Measurements from ENCODE around the gene TSPAN12. TPM values are rescaled to one million over a fixed set of nuclear protein-coding genes. Genes with fewer than 3 reads are reported as not detected.

Gene TSPAN12
- total RNA-seq, 1 donor from 2014 or later = 16.3 TPM

DNA sequence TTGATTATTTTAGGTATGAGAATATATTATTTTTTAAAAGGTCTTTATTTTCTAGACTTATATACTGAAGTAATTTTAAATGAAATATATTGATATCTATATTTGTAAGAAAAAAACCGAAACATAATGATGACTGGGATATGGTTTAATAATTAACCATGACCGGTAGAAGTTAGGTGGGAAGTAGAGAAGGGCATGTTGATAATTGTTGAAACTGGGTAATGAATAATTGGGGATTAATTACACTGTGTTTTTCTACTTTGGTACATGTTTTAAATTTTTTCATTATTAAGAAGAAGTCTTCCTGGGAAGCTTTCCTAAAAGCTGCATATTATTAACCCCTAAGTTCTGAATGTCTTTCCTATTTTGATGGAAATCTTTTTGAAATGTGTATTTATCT is 16.3 kb downstream of the TSPAN12 start:
- no peaks in the 10 kb centered on the region for H3K27me3 Mint-ChIP-seq
- TF ChIP-seq, protein P1, sequence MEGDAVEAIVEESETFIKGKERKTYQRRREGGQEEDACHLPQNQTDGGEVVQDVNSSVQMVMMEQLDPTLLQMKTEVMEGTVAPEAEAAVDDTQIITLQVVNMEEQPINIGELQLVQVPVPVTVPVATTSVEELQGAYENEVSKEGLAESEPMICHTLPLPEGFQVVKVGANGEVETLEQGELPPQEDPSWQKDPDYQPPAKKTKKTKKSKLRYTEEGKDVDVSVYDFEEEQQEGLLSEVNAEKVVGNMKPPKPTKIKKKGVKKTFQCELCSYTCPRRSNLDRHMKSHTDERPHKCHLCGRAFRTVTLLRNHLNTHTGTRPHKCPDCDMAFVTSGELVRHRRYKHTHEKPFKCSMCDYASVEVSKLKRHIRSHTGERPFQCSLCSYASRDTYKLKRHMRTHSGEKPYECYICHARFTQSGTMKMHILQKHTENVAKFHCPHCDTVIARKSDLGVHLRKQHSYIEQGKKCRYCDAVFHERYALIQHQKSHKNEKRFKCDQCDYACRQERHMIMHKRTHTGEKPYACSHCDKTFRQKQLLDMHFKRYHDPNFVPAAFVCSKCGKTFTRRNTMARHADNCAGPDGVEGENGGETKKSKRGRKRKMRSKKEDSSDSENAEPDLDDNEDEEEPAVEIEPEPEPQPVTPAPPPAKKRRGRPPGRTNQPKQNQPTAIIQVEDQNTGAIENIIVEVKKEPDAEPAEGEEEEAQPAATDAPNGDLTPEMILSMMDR (conservative IDR thresholded peaks at IDR 0.05) = no peak
- peaks cover 6% of the 10 kb centered on the region for H3K9me3 Mint-ChIP-seq
- no peak overlapping the region for H3K4me3 Mint-ChIP-seq
- no peak overlapping the region for H3K27ac Mint-ChIP-seq
- no peak for DNase-seq (ENCODE audit: extremely low spot score, unreplicated experiment)
- H3K36me3 Mint-ChIP-seq = peaks cover 43% of the 10 kb centered on the region
- H3K4me1 Mint-ChIP-seq (ENCODE audit: unreplicated experiment) = peaks cover 9% of the 10 kb centered on the region

DNA sequence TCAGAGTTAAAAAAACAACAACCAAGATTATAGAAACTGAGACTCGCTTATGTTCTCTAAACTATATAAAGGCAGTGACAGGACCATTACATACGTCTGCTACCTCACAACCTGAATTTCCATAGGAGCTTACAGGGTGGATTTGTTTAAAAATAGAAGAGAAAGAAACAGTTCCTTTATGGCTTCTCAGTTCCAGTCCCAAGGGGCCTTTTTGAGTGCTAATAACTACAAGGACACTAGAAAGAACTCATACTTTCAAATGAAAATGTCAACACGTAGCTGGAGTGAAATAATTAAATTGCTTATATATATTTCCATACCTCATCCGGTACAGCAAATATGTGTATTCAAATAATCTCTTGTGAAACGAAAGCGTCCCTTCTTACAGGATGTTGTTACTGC is 19.7 kb downstream of the TSPAN12 start:
- no peak for DNase-seq (ENCODE audit: extremely low spot score, unreplicated experiment)
- no peaks in the 10 kb centered on the region for H3K9me3 Mint-ChIP-seq
- peaks cover 35% of the 10 kb centered on the region for H3K36me3 Mint-ChIP-seq
- H3K27me3 Mint-ChIP-seq = no peaks in the 10 kb centered on the region
- no peak overlapping the region for H3K27ac Mint-ChIP-seq
- no peak overlapping the region for H3K4me3 Mint-ChIP-seq
- peaks cover 11% of the 10 kb centered on the region for H3K4me1 Mint-ChIP-seq (ENCODE audit: unreplicated experiment)
- TF ChIP-seq, protein P1 (conservative IDR thresholded peaks at IDR 0.05) = no peak

DNA sequence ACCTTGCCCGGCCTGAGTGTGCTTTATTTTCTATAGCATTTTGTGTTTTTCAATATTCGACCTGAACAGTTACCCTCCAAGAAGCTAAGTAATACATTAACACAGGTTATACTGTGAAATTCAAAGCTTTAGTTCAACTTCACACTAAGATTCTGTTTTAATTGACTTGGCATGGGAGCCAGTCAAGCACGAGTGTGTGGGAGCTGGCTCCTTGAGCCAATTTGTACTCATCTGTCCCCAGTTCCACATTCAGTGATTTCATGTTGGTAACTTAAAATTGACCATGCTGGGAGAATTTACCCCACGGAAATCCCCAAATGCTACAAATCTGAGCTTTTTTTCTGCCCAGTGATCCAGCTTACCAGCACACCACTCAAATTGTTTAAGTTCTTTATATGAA is 20.3 kb downstream of the TSPAN12 start:
- peaks cover 11% of the 10 kb centered on the region for H3K4me1 Mint-ChIP-seq (ENCODE audit: unreplicated experiment)
- H3K27me3 Mint-ChIP-seq = no peaks in the 10 kb centered on the region
- no peak overlapping the region for H3K4me3 Mint-ChIP-seq
- TF ChIP-seq, protein P1 (conservative IDR thresholded peaks at IDR 0.05) = no peak
- DNase-seq (ENCODE audit: extremely low spot score, unreplicated experiment) = no peak
- no peaks in the 10 kb centered on the region for H3K9me3 Mint-ChIP-seq
- peaks cover 34% of the 10 kb centered on the region for H3K36me3 Mint-ChIP-seq
- H3K27ac Mint-ChIP-seq = no peak overlapping the region

DNA sequence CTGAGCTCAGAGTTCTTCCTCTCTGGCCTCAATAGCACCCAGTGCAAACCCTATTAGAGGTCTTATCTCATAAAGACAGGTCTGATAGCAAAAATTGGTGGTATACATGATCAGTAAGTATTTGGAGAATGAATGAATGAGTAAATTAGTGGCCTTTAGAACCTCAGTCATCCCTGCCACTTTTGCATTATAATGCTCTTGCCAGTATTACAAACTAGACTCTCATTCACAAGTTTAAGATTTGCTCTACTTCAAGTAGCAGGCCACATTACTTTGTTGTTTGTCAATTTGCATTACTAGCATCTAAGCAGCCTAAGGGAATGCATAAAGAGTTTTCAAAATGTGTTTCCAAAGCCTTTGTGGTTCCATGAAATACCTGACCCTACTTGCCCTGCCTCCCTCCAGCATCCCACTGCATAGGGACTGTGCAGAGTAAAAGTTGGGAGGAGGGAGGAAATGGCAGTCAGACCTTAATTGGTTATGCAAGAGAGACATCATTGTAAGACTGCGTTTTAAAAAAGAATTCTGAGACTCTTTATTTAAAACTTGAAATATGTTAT is 21.3 kb downstream of the TSPAN12 start:
- H3K9me3 Mint-ChIP-seq = no peaks in the 10 kb centered on the region
- peaks cover 3% of the 10 kb centered on the region for H3K4me1 Mint-ChIP-seq (ENCODE audit: unreplicated experiment)
- H3K27ac Mint-ChIP-seq = no peak overlapping the region
- H3K27me3 Mint-ChIP-seq = no peaks in the 10 kb centered on the region
- no peak overlapping the region for H3K4me3 Mint-ChIP-seq
- TF ChIP-seq, protein P1 (conservative IDR thresholded peaks at IDR 0.05) = no peak
- peaks cover 33% of the 10 kb centered on the region for H3K36me3 Mint-ChIP-seq
- no peak for DNase-seq (ENCODE audit: extremely low spot score, unreplicated experiment)

DNA sequence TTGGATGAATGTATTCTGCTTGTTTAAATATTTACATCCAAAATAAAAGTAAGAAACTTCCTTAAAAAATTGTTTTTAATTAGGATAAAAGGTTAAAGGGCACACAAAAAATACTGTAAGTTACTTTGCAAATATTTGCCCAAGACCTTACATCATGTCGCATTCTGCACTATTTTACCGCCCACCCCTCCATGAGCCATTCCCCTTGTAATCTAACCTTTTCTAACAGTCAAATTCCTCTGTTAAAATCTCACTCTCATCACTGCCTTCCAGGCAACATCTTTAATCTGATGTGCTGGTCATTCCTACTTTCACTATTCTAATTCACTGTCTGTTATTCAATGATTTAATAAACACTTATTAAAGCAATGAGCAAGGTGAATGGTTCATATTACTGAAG is 23.2 kb downstream of the TSPAN12 start:
- Mint-ChIP-seq H3K9me3 (peaks cover 5% of the 10 kb centered on the region), H3K27ac (no peak overlapping the region), H3K4me1 (ENCODE audit: unreplicated experiment) (peaks cover 3% of the 10 kb centered on the region), H3K36me3 (peaks cover 45% of the 10 kb centered on the region), H3K27me3 (no peaks in the 10 kb centered on the region), H3K4me3 (no peak overlapping the region)
- no peak for DNase-seq (ENCODE audit: extremely low spot score, unreplicated experiment)
- TF ChIP-seq, protein P1 (conservative IDR thresholded peaks at IDR 0.05) = no peak

DNA sequence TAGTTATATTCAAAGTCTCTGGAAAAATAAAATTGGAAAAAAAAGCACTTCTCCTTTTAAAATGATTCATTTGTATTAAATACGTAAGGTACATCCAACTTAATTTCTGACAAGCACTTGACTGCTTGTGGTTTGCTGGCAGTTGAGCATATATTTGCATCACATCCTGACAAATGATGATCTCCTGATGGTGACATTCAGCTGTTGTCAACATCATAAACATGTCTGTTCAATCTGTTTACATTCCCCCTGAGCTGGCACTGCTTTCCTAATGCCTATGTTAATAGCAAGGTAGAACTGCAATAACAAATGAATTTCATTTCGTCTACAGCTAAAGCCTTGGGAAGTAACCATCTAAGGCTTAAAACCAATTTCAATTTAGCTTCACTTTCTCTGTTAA is 24.4 kb downstream of the TSPAN12 start:
- peaks cover 34% of the 10 kb centered on the region for H3K36me3 Mint-ChIP-seq
- peaks cover 5% of the 10 kb centered on the region for H3K9me3 Mint-ChIP-seq
- no peak for DNase-seq (ENCODE audit: extremely low spot score, unreplicated experiment)
- TF ChIP-seq, protein P1 (conservative IDR thresholded peaks at IDR 0.05) = no peak
- H3K4me3 Mint-ChIP-seq = no peak overlapping the region
- no peak overlapping the region for H3K27ac Mint-ChIP-seq
- H3K27me3 Mint-ChIP-seq = no peaks in the 10 kb centered on the region
- peaks cover 3% of the 10 kb centered on the region for H3K4me1 Mint-ChIP-seq (ENCODE audit: unreplicated experiment)
